ENCODE data around the gene WDR41.

The WDR41 gene

GRCh38 chr5:77428526-77428925, 63.6 kb downstream of the WDR41 start:
- no peak for DNase-seq (ENCODE audit: low read depth)
- H3K4me3 ChIP-seq (ENCODE audit: low read depth, low read length) = no peak overlapping the region
- no peak for TF ChIP-seq CTCF (IDR thresholded peaks at IDR 0.05; ENCODE audit: low read depth, low read length, missing control alignments)

DNA sequence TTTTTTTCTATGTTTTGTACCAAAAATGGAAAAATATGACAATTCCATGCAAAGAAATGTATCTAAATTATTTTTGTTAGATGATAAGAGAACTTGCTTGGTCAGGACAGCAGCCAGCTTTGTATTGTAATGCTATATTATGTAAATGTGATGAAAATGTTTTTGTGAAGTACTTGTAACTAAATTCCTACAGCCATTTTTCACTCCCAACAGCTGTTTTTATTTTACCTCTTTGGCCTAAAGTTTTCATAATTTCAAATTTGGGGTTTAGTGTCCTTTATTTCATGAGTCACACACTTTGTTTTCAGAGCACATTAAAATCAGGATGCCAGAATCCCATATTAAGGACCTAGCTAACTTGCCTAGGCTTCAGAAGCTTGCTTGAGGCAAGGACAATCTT, 64.1 kb downstream of the WDR41 start:
- H3K4me3 ChIP-seq (ENCODE audit: low read depth, low read length) = no peak overlapping the region
- no peak for DNase-seq (ENCODE audit: low read depth)
- no peak for TF ChIP-seq CTCF (IDR thresholded peaks at IDR 0.05; ENCODE audit: low read depth, low read length, missing control alignments)

DNA sequence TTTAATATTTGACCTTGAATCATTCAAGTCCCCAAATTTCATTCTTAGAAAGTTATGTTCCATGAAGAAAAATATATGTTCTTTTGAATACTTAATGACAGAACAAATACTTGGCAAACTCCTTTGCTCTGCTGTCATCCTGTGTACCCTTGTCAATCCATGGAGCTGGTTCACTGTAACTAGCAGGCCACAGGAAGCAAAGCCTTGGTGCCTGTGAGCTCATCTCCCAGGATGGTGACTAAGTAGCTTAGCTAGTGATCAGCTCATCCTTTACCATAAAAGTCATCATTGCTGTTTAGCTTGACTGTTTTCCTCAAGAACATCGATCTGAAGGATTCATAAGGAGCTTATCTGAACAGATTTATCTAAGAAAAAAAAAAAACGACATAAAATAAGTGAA, 65.4 kb downstream of the WDR41 start:
- no peak overlapping the region for H3K4me3 ChIP-seq (ENCODE audit: low read depth, low read length)
- TF ChIP-seq CTCF (IDR thresholded peaks at IDR 0.05; ENCODE audit: low read depth, low read length, missing control alignments) = no peak
- DNase-seq (ENCODE audit: low read depth) = no peak

DNA sequence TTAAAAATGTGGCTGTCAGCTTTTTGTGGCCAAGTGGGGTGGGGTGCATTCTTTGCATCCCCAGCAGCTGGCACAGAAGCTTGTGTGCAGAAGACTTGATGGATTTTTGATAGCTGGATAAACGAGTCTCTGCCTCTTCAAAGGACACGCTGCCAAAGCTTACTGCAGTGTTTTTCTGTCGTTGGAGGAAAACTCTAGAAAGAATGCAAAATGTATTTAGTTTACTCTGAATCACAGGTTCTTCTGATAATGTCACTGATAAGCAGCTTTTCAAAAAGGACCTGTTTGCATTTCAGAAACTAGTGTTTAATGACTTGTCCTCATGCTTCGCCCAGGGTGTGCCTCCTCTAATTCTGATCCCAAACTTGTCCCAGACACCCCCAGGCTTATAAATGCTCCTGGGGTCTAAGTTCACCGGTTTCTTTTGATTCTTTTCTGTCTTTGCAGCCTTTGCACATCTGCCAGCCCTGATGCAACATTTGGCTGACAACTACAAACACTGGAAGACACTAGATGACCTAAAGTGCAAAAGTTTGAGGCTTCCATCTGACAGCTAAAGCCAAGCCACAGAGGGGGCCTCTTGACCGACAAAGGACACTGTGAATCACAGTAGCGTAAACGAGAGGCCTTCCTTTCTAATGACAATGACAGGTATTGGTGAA, 66.0 kb downstream of the WDR41 start:
- no peak for DNase-seq (ENCODE audit: low read depth)
- no peak overlapping the region for H3K4me3 ChIP-seq (ENCODE audit: low read depth, low read length)
- no peak for TF ChIP-seq CTCF (IDR thresholded peaks at IDR 0.05; ENCODE audit: low read depth, low read length, missing control alignments)

DNA sequence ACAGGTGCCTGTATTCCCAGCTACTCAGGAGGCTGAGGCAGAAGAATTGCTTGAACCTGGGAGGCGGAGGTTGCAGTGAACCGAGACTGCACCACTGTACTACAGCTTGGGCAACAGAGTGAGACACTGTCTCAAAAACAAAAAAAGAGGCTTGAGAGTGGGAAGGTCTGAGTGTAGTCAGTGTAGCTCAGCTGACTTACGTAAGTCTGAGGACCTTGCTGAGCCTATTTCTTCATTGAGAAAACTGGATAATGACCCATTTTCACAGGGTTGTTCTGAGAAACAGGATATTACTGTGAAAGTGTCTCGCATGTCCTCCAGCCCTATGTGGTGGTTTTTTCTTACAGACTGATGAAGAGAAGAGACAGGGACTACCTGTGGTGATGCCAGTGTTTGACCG, 66.7 kb downstream of the WDR41 start:
- TF ChIP-seq CTCF (IDR thresholded peaks at IDR 0.05; ENCODE audit: low read depth, low read length, missing control alignments) = no peak

GRCh38 chr5:77424921-77425320, 67.2 kb downstream of the WDR41 start:
- no peak for TF ChIP-seq CTCF (IDR thresholded peaks at IDR 0.05; ENCODE audit: low read depth, low read length, missing control alignments)
- no peak overlapping the region for H3K4me3 ChIP-seq (ENCODE audit: low read depth, low read length)
- no peak for DNase-seq (ENCODE audit: low read depth)

More for the DNA sequence above, 66.7 kb downstream of the WDR41 start:
- H3K4me3 ChIP-seq (ENCODE audit: low read depth, low read length) = no peak overlapping the region
- DNase-seq (ENCODE audit: low read depth) = no peak
